Activated CD4-positive, alpha-beta T cell treated with anti-CD3 and anti-CD28 coated beads, Interleukin-2, amount 50 U/mL, for 16 hours (primary cell): Measurements from ENCODE around the gene ZNF549.
"Not testable (repeated sequence)": the region's sequence is repeated elsewhere in the genome, so short reads cannot be mapped to it uniquely, and the experiment has no call there.

ENCODE experiments used
- DNase-seq: peaks from one replicate; pipeline ENCODE4 v3.0.0-alpha.2; 2020

ZNF549 gene

DNA sequence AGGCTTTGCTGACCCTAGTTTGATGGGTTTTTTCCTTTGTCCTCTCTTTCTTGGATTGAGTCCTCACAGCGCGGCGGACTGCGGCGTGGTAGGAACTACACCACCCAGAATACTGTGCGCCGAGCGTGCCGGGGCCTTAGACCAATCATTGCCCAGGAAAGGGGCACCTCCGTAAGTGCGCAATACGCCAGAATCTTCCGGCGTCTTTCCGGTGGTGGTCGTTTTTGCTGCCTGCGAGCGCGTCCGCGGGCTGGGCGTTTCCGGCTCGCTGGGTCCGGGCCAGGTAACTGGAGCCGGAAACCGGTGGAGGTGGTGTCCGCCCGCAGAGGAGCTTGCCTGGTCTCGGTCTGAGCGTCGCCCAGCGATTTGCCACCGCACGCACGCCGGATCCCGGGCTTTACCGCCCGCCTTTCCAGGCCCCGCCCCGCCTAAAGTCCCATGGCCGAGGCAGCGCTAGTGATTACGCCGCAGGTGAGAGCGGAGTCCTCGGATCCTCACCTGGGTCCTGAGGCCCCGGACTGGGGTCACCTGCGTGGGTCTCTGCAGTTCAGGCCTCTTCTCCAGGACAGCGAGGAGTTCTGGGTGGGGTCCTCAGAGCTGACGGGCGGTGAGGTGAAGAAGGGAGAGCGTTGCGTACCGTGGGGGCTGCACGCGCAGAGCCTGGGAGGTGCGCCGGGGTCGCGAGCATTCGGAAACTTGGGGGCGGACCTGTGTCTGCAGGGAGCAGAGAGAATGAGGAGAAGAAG lies at the start of gene ZNF549:
Gene ZNF549, plus strand, starts transcription at position 221 of the 746 bp plus-strand sequence. Its CDS starts 218 bp downstream, at position 439.
- DNase-seq, result peak; percentile 90

DNA sequence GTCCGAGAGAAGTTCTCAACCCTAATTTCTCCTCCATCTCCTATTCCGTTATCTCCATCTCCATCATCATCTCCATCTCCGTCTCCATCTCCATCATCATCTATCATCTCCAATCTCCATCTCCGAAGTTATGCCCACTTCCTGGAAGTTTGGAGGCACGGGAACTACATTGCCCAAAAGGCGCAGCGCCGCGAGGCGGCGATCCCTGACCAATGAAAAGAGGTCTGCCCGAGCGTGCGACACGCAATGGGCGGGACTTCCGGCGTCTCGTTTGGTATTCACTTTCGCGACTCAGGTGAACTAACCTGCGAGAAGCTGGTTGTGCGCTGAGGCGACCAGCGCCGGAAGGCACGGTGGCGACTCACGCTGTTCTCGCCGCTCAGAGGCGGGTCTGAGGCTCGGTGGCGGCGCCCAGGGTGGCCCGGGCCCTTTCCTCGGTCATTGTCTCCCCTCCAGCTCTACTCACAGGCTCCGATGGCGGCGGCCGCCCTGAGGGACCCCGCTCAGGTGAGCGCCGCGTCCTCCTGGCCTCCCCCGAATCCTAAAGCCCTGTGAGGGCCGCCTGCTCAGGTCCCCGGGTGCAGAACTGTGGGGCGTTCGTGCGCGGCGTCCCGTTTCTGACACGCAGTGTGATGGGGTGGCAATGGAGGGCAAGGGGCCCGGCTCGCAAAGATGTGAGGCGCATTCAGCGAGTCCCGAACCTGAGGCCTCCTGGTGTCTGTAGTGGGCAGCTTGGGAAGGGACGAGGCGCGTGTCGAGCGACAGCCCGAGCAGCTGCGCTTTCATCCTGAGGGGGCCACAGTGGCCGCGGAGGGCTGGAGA lies 39.5 kb upstream of the ZNF549 start, which contains the start of gene ZNF419:
Gene ZNF419, plus strand, starts transcription at position 274 of the 822 bp plus-strand sequence. Its CDS starts 201 bp downstream, at position 475.
- DNase-seq, result peak; percentile 92

DNA sequence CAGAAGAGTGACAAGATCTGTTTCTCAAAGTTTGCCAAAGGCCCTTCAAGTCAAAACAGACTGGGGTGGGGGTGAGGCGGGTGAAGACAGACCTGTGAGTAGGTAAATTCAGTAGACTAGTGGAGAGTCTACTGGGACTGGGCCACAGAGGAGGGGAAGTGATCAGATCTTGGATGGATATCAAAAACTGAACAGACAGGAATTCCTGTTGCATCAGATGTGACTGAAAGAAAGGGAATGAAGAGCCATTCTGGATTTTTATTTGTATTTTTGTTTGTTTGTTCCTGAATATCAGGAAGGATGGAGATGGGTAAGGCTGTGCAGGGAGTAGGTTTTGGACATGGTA lies 38.9 kb upstream of the ZNF549 start:
- DNase-seq, result not testable (repeated sequence)

DNA sequence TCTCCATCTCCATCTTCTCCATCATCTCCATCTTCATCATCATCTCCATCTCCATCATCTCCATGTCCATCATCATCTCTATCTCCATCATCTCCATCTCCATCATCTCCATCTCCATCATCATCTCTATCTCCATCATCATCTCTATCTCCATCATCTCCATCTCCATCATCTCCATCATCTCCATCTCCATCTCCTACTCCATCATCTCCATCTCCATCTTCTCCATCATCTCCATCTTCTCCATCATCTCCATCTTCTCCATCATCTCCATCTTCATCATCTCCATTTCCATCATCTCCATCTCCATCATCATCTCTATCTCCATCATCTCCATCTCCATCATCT lies 27.9 kb upstream of the ZNF549 start:
- not testable (repeated sequence) for DNase-seq

DNA sequence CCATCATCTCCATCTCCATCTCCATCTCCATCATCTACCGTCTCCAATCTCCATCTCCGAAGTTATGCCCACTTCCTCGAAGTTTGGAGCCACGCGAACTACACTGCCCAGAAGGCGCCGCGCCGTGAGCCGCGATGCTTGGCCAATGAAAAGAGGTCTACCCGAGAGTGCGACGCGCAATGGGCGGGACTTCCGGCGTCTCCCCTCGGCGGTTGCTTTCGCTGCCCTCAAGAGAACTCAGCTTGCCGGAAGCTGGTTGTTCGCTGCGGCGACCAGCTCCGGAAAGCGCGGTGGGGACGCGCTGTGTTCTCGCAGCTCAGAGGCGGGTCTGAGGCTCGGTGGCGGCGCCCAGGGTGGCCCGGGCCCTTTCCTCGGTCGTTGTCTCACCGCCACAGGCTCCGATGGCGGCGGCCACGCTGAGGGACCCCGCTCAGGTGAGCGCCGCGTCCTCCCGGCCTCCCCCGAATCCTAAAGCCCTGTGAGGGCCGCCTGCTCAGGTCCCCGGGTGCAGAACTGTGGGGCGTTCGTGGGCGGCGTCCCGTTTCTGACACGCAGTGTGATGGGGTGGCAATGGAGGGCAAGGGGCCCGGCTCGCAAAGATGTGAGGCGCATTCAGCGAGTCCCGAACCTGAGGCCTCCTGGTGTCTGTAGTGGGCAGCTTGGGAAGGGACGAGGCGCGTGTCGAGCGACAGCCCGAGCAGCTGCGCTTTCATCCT lies 27.3 kb upstream of the ZNF549 start, which contains the start of gene ZNF773:
Gene ZNF773, plus strand, starts transcription at position 259 of the 716 bp plus-strand sequence. Its CDS starts 143 bp downstream, at position 402.
- peak; percentile 96 for DNase-seq

DNA sequence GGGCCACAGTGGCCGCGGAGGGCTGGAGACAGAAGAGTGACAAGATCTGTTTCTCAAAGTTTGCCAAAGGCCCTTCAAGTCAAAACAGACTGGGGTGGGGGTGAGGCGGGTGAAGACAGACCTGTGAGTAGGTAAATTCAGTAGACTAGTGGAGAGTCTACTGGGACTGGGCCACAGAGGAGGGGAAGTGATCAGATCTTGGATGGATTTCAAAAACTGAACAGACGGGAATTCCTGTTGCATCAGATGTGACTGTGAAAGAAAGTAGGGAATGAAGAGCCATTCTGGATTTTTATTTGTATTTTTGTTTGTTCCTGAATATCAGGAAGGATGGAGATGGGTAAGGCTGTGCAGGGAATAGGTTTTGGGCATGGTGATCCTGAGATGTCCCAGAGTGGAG lies 26.8 kb upstream of the ZNF549 start:
- not testable (repeated sequence) for DNase-seq

DNA sequence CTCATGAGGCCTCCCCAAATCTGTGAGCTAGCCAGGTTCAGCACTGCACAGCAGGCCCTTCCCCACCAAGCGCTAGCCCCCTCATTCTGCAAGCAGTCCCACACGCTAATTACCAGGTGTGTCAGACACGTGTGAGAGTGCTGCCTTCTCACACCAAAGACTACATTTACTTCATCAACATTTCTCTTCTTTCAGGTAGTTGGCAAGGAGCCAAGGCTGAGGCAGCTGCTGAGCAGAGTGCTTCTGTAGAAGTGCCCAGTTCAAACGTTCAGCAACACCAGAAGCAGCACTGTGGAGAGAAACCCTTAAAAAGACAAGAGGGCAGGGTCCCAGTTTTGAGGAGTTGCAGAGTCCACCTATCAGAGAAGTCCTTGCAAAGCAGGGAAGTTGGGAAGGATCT lies 21.0 kb upstream of the ZNF549 start:
- DNase-seq, result no peak

DNA sequence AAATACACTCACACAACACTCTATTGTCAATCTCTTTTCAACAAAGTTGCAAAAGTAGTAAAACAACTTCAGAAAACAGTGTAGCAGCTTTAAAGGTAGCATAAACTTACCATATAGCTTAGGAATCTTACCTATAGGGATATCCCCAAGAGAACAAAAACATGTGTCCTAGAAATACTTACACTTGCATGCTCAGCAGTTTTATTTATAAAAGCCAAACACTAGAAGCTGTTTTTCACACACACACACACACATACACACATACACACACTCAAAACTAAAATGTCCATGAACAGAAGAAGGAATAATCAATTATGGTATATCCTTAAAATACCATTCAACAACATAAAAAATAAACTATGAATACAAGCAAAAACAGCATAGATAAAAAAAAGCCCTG lies 15.7 kb upstream of the ZNF549 start:
- DNase-seq, result no peak

DNA sequence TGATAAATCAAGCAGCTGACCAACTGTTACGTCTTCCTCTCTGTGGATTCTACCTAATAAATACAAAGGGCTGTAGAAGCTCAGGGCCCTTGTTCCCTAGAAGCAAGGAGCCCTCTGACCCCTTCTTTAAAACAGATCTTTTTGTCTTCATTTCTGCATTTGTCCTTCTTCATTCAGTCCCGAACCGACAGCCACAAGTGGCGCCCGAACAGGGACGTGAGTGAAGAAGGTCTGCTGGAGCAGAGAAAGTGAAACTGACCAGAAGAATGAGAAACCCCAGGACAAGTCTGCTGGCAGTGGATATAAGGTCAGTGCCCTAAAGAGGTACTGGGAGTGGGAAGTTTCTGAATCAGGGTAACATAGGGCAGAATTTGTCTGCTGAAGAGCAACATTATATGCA lies 14.3 kb upstream of the ZNF549 start:
- no peak for DNase-seq

DNA sequence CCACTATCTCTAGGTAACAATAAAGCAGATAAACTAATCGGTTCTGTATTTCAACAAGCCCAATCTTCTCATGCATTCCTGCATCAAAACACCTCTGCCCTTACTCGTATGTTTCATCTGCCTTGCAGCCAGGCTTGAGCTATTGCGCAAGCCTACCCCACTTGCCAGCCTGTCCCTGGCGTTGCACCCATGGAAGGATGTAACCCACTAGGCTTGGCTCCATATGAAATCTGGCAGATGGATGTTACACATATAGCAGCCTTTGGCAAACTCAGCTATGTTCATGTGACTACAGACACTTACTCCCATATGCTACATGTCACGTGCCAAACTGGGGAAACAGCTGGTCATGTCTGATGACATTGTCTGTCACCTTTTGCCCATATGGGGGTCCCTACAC lies 11.9 kb upstream of the ZNF549 start:
- no peak for DNase-seq

DNA sequence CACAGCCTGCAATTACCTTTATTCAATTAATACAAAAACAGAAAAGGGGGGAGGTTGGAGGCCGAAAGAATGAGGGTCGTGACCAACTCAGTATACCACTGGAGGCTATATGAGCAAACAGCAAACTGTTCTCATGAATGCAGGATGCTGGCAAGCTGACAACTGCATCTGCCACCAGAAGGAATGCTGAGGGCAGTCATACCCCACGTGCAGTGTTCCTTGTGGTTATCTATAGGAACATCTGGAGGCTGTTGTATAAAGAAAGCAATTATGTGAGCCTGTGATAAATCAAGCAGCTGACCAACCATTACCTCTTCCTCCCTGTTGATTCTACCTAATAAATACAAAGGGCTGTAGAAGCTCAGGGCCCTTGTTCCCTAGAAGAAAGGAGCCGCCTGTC lies 9.1 kb upstream of the ZNF549 start:
- not testable (repeated sequence) for DNase-seq

DNA sequence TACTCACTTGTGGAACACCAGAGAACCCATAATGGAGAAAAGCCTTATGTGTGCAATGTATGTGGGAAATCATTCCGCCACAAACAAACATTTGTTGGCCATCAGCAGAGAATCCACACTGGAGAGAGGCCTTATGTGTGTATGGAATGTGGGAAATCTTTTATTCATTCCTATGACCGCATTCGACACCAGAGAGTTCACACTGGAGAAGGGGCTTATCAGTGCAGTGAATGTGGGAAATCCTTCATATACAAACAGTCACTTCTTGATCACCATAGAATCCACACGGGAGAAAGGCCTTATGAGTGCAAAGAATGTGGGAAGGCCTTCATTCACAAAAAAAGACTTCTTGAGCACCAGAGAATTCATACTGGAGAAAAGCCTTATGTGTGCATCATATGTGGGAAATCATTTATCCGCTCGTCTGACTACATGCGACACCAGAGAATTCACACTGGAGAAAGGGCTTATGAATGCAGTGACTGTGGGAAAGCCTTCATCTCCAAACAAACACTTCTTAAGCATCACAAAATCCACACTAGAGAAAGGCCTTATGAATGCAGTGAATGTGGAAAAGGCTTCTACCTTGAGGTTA lies 10.9 kb downstream of the ZNF549 start:
- no peak for DNase-seq

DNA sequence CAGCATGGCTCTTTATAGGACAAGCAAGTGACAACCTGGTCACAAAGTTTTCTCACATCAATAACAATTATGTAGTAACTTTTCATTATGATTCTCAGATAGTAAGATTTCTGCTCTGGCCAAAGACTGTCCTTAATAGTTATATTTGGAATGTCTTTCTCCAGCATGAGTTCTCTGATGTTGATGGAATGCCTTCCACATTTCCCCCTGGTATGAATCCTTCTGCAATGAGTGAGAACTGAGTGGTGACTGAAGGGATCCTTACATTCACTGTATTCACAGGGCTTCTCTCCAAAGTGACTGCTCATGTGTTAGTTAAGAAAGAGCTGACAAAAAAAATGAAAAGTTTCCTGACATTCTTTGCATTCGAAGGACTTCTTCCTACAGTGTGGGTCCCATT lies 19.4 kb downstream of the ZNF549 start:
- DNase-seq, result no peak

DNA sequence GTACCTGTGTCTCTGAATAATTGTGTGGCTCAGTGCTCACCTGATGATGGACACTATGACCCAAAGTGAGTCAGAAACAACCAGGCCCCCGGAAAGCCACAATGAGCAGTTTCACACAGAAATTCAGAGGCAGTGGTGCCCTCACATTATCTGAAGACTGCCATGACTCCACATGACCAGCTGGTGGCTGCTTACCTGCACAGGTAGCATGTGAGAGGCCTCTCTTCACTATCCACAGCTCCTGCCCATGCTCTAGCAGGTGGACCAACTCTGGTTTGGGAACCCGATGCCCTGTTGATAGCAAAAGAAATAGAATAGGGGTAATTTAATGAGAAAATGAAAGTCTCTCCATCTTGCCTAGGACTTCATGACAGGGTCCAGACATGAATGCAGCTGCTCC lies 25.3 kb downstream of the ZNF549 start:
- no peak for DNase-seq

DNA sequence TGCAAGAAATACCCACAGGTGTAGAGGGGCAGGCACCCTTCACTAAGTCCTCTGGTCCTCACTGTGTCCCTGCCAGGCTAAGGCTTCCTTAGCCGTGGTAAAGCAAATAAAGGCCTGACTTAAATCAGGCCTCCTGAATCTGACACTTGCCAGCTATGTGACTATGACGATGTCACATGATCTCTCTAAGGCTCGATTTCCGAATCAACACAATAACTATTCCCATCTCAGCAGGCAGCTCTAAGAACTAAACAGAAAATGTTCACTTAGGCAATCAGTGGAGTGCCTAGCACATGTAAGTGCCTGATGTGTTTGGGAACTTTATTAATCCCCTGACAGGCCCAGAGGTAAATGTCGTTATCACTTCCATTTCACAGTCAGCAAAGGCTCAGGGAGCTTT lies 30.5 kb downstream of the ZNF549 start:
- no peak for DNase-seq

DNA sequence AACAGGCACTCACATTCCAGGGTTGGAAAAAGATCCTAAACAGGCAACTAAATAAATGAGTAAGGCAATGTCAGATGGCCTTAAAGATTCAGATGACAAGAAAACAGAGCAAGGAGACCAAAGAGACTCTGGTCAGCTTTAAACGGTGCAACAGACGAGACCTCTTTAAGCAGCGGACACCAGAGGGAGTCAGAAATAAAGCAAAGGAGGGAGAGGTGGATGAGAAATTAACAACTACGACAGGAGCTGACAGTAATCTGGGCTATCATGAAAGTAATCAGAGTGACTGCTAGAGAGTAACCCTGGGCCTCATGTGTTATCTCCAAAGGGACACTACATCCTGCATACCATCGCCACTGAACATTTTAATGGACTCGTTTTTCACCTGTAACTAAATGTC lies 31.4 kb downstream of the ZNF549 start:
- no peak for DNase-seq

DNA sequence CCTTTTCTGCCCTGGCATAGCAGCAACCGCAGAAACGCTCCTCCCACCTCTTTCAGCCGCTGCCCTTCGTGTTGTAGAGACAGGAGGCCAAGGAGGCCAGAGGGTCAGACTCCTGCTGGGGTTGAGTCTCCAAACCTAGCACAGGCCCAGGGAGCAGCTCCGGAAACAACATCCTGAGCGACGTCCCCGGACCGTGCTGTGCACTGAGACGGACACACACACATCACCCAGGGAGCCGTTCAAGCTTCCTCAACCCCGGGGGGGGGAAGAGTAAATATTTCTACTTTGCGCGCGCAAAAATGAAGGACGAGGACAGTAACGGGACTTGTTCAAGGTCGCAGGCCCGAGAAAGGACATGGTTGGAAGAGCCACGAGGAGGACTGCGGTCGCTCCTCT lies 31.9 kb downstream of the ZNF549 start:
- peak; percentile 17 for DNase-seq

DNA sequence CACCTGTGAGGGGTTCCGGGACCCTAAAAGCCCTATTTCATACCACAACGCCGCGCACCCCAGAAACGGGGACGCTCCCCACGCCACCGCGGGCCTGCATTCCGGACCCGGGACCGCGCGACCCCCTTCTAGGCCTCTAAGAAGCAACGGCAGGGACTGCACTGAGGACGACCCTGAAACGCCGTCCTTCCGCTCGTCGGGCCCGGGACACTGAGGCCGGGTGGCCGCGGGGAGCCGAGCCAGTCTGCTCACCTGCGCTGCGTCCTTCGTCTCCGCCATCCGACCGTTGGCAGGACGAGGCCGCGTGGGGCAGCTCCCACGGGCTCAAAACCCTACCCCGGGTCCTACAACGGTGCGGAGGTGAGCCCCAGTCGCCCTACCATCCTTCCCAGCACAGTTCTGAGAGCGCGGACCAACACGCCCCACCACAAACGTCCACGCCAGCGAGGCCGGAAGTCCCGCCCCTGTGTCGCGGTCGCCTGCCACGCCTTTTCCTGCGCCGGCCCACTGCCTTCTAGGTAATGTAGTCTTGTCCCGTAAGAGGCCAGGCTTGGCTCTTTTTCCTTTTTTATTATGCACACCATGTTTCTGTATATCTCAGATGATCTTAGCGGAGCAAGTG lies 32.4 kb downstream of the ZNF549 start, which contains the start of gene ZNF550:
Gene ZNF550, minus strand, starts transcription at position 460 of the 622 bp plus-strand sequence. Its CDS starts 181 bp downstream, at position 279.
- DNase-seq, result peak; percentile 92

DNA sequence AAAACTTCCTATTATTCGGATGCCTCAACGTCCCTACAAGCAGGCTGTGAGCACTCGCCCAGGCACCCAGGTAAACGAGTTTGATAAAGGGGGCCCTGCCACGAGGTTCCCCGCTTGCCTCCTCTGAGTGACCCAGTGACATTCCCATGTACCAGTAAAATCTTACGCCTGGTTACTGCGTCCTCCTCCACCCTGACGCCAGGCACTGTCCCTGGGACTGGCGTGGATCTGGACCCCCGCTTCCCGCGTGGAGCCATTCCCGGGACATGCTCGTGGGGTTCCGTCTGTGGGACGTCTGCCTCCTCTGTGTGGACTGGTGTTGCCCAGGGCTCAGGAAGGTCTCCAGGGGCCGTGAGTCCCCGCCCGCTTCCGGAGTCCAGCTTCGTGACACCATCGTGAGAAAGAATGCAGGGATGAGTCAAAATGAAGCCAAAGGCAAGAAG lies 32.9 kb downstream of the ZNF549 start:
- DNase-seq, result no peak

DNA sequence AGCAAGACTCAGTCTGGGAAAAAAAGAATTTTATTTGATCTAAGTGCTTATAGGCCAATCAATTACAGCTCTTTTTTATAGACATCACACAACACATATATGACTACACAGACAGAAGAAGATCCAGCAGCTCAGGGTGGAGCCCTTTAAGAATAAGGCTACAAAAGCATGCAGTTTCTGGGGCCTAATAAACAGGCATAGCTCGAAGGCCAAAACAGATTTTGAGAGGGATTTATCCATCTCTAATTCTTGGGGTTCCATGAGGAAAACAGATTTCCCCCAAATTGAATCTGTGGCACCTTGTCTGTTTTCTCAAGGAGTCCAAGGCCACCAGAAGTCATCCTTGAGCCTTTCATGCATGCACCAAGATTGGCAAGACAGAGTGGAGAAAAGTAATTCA lies 36.4 kb downstream of the ZNF549 start:
- DNase-seq, result no peak

DNA sequence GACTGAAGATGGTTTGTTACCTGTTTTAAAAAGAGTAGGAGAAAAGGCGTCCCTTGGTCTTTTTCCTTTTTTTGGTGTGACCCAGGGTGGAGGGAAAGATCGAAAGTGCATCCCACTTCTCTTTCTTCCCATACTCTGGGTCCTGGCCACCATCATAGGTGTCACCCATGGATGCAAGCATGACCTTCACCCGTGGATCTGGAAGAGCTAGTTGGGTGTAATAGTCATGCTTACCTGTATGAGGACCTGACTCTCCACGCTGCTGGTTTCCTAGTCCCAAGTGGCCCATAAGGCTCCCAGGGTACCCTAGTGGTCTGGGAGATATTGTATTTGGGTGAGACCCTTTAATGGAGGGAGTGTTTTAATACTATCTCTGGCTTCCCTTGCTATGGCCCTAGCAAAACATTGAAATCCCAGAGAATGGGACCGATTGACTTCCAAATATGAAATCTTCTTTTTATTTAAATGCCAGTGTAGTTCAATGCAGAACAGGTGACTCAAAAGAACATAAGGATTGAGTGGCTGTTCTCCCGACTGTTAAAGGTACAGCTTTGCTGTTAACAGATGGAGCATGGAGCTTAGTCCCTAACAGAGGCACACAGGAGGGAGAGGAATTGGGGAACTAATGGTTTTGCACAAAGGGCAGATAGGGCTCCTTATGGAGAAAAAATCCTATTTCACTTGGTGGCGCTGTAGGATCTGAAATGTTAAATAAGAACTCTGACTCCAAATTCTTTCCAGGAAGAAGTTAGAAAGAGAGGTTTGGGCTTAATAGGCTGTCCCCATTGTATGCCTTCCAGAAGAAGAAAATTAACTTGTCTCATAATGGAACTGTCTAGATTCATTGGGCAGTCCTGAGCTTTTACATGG lies 39.5 kb downstream of the ZNF549 start:
- no peak for DNase-seq
